ENCODE results near the gene ANXA4.
A peak's percentile ranks its signal among the peaks of the same experiment; 100 is the strongest.

The ANXA4 gene

DNA sequence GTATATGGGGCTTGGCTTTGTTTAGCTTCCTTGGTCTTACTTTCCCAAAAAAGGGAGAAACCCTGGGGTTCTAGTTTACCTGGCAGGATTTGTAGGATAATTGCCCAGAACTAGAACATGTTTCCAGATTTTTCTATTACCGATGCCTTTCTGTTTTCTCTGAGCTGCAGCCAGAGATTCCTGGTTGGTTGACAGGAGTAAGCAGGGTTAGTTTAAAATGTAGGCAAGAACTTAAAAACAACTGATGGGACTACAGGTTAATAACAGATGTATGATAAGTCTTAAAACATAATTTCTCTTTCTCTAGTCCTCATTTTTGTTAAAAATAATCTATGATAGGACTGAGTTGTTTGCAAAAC lies 48.6 kb downstream of the ANXA4 start:
- no peaks in the 10 kb centered on the region for H3K27me3 ChIP-seq (replicated peaks; ENCODE audit: control insufficient read depth, insufficient read depth, low read length)
- peak overlapping the region; percentile 36; the same call in 1 of the 2 replicates for H3K4me3 ChIP-seq (replicated peaks; ENCODE audit: low read depth, low read length)
- TF ChIP-seq, protein P1, sequence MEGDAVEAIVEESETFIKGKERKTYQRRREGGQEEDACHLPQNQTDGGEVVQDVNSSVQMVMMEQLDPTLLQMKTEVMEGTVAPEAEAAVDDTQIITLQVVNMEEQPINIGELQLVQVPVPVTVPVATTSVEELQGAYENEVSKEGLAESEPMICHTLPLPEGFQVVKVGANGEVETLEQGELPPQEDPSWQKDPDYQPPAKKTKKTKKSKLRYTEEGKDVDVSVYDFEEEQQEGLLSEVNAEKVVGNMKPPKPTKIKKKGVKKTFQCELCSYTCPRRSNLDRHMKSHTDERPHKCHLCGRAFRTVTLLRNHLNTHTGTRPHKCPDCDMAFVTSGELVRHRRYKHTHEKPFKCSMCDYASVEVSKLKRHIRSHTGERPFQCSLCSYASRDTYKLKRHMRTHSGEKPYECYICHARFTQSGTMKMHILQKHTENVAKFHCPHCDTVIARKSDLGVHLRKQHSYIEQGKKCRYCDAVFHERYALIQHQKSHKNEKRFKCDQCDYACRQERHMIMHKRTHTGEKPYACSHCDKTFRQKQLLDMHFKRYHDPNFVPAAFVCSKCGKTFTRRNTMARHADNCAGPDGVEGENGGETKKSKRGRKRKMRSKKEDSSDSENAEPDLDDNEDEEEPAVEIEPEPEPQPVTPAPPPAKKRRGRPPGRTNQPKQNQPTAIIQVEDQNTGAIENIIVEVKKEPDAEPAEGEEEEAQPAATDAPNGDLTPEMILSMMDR (IDR thresholded peaks at IDR 0.05; ENCODE audit: insufficient read depth, low read length, poor library complexity, severe bottlenecking): no peak
- H3K36me3 ChIP-seq (ENCODE audit: control insufficient read depth, insufficient read depth, low read length): no peaks in the 10 kb centered on the region; the same call in 1 of the 2 replicates
- DNase-seq (ENCODE audit: extremely low read depth, insufficient read length): no peak

DNA sequence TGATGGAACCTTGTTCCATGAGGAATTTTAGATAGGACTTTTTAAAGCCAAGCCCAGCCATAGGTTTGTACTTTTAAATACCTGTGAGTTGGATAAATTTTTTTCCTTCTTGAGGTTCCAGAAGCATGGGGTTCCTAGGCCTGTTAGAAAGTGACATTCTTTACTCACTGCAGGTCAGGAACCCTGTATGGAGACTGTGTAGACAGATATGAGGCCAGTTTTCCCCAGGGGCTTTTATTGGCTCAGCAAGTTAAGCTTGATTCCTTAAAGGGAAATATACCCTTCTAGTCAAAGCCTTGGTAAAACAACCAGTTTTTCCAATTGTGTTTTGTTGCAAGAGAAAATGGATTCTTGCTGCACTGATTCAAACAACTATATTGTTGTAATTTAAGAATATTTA lies 49.1 kb downstream of the ANXA4 start:
- TF ChIP-seq, protein P1 (IDR thresholded peaks at IDR 0.05; ENCODE audit: insufficient read depth, low read length, poor library complexity, severe bottlenecking): no peak
- H3K4me3 ChIP-seq (replicated peaks; ENCODE audit: low read depth, low read length): no peak overlapping the region

DNA sequence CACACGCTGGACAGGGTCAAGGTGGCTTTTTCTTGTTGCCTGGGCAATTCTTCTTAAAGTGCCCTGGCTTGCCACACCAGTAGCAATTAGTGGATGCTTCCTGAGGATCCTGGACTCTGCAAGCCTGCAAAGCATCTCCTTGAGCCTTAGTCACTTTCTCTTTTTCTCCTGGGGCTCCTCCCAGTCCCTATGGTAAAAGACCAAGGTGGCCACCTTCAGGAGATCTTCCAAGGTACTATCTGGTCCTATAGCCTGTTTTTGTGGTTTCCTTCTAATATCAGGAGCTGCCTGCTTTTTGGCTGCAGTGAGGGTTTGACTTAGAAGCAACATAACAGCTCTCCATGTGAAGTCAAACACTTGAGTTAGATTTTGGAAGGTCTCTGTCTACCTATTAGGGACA lies 54.2 kb downstream of the ANXA4 start:
- DNase-seq (ENCODE audit: extremely low read depth, insufficient read length): no peak
- no peak overlapping the region for H3K4me3 ChIP-seq (replicated peaks; ENCODE audit: low read depth, low read length)
- no peaks in the 10 kb centered on the region; the same call in 1 of the 2 replicates for H3K36me3 ChIP-seq (ENCODE audit: control insufficient read depth, insufficient read depth, low read length)
- TF ChIP-seq, protein P1 (IDR thresholded peaks at IDR 0.05; ENCODE audit: insufficient read depth, low read length, poor library complexity, severe bottlenecking): no peak
- H3K27me3 ChIP-seq (replicated peaks; ENCODE audit: control insufficient read depth, insufficient read depth, low read length): no peaks in the 10 kb centered on the region

More for the DNA sequence above, 49.1 kb downstream of the ANXA4 start:
- DNase-seq (ENCODE audit: extremely low read depth, insufficient read length): no peak
- no peaks in the 10 kb centered on the region; the same call in 1 of the 2 replicates for H3K36me3 ChIP-seq (ENCODE audit: control insufficient read depth, insufficient read depth, low read length)
- H3K27me3 ChIP-seq (replicated peaks; ENCODE audit: control insufficient read depth, insufficient read depth, low read length): no peaks in the 10 kb centered on the region

DNA sequence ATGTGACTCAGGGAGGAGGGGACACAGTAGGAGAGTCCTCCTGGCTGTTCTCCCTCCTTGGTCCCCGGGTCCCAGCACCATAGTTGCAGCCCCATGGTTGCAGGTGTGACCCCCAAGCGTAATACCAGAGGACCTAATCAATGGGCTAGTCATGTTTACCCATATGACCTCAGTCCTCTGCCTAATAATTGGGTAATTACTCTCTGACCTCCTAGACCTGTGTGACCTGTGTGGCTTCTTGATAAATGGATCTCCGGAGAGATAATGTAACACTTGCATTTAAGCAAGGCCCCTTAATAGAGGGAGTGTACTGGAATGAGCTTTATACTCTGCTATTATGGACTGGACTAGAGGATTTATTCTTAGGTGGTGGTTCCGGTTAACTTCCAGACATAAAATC lies 55.3 kb downstream of the ANXA4 start:
- TF ChIP-seq, protein P1 (IDR thresholded peaks at IDR 0.05; ENCODE audit: insufficient read depth, low read length, poor library complexity, severe bottlenecking): no peak
- no peak overlapping the region for H3K4me3 ChIP-seq (replicated peaks; ENCODE audit: low read depth, low read length)
- H3K27me3 ChIP-seq (replicated peaks; ENCODE audit: control insufficient read depth, insufficient read depth, low read length): no peaks in the 10 kb centered on the region
- DNase-seq (ENCODE audit: extremely low read depth, insufficient read length): no peak
- no peaks in the 10 kb centered on the region; the same call in 1 of the 2 replicates for H3K36me3 ChIP-seq (ENCODE audit: control insufficient read depth, insufficient read depth, low read length)

DNA sequence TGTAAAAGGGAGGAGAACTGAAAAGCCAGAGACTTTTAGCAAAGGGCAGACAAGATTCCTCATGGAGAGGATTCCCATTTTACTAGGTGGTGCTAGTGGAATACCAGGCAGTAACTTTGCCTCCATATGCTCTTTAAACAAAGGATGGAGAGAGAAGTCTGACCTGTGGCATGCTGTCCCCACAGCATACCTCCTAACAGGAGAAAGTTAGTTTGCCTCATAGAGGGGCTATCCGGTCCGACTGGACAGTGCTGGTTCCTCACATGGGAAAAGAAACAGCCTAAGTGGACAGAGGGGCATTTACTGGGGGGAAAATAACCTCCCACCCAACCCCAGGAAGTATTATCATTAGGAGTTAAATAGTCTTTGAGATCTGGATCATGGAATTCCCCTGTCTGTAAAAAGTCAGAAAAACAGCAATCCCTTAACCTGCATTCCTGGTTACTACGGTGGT lies 55.9 kb downstream of the ANXA4 start:
- TF ChIP-seq, protein P1 (IDR thresholded peaks at IDR 0.05; ENCODE audit: insufficient read depth, low read length, poor library complexity, severe bottlenecking): no peak
- peak overlapping the region; percentile 57 for H3K4me3 ChIP-seq (replicated peaks; ENCODE audit: low read depth, low read length)
- DNase-seq (ENCODE audit: extremely low read depth, insufficient read length): no peak
- H3K36me3 ChIP-seq (ENCODE audit: control insufficient read depth, insufficient read depth, low read length): no peaks in the 10 kb centered on the region; the same call in 1 of the 2 replicates
- no peaks in the 10 kb centered on the region for H3K27me3 ChIP-seq (replicated peaks; ENCODE audit: control insufficient read depth, insufficient read depth, low read length)

Data from GM06990 (cell line).